Measurements from ENCODE around the gene SMIM21.

Gene SMIM21

DNA sequence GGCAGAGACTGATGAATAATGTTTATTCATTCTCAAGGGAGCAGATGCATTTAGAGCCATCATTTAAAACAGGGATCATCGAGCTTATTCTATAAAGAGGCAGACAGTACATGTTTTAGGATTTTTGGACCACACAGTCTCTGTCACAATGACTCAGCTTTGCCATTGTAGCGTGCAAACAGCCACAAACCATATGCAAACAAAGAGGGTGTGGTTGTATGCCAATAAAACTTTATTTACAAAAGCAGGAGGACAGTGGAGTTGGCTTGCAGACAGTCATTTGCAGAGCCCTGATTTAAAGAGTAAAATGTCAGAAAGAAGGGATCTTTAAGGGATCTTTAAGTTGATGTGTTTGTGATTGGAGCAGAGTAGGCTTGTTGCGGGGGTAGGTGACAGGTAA, 51.5 kb downstream of the SMIM21 start:
- peak; percentile 25 for DNase-seq

DNA sequence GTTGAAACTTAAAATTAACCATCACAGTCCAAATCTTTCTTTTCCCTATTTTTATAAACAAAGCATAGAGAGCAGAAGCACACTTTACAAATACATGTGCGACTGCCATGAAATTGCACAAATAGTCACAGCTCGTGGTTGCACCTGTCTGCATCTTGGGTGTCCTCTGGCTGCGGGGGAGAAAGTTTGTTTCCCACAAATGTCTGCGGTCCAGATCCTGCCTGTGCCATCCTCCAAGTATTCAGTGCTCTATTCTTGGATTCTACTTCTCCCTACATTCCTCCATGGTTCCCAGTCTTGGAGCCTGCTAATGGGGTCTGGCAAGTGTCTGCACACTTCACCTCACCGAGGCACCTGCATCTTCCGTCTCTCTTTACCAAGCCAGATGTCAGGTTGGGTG, 52.2 kb downstream of the SMIM21 start:
- DNase-seq, result no peak

DNA sequence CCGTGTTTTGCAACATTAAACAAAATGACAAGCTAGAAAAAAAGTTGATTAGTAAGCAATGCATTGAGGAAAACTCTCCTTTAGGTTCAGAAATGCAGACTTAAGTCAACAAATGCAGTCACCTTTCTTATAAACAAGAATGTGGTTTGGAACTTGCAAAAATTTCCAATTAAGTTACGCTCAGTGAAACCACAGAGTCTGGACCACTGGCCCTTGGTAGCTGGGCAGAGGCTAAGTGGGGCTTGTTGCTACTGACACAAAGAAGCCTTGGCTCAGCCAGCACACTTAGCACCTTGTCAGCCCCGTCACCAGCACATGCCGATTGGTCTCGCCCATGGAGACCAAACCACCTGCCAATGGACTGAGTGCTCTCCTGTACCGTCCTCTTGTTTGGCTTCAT, 53.0 kb downstream of the SMIM21 start:
- no peak for DNase-seq

- no peak for DNase-seq
Observed at GRCh38 chr18:75369026-75369721, 58.3 kb downstream of the SMIM21 start.

DNA sequence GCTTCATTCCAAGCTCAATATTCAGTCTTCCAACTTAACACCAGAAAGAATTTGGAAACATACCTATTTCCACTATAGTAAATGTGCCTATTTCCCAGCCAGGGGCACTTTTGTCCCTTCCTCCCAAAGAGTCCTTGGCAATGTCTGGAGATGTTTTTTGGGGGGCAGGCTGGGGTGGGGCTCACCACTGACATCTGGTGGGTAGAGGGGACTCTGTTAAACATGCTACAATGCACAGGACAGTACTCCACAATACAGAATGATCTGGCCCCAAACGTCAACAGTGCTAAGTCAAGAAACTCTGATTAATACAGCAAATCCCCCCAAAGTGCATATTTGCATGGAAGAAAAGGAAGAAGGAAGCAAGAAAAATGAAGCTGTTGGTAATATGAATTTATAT, 61.7 kb downstream of the SMIM21 start:
- DNase-seq, result no peak

DNA sequence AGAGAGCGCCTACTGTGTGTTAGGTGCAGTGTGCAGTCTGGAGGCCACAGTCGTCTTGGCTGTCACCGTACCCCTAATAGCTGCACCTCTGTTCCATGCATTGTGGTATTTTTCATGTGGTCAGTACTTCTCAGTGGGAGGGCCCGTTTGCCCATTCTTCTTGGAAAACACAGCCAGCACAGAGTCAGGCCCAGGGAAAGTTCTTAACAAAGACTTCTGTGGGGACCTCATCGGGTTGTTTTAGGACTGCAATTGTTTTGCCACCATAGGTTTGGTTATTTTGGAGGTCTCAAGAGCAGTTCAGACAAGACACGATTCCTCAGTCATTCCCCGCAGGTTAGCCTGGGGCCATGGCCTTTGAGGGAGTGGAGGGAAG, 62.3 kb downstream of the SMIM21 start:
- no peak for DNase-seq

DNA sequence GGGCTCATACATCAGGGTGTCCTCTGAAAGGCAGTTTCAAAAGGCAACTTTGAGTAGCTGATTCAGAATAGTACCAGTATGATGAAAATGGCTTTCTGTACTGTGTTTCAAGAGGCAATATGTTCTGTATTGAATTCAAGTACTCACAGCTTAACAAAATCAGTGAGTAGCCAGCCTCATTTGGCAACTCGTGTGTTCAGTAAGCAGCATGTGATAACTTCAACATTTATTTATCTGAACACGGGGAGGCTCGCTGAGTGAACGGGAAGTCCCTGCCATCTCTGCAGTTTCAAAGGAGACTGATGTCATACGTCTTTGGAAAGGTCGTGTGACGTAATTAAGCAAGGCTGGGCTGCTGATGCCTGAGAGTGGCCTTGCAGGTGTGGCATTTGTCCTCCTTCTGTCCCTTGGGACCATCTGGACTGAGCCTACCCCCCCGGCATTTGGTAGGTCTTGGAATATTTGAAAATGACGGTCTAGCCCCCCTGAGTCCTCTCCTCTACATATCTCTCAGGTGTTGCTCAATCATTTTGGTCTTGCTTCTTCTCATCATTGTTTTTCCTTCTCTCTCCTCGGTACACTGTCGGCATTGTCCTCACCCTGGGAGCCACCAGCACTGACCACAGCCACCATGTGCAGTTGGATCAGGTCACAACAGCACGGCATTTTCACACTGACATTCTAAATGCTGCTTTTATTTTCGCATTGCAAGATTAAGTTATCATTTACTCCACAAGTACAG, 62.8 kb downstream of the SMIM21 start:
- no peak for DNase-seq

DNA sequence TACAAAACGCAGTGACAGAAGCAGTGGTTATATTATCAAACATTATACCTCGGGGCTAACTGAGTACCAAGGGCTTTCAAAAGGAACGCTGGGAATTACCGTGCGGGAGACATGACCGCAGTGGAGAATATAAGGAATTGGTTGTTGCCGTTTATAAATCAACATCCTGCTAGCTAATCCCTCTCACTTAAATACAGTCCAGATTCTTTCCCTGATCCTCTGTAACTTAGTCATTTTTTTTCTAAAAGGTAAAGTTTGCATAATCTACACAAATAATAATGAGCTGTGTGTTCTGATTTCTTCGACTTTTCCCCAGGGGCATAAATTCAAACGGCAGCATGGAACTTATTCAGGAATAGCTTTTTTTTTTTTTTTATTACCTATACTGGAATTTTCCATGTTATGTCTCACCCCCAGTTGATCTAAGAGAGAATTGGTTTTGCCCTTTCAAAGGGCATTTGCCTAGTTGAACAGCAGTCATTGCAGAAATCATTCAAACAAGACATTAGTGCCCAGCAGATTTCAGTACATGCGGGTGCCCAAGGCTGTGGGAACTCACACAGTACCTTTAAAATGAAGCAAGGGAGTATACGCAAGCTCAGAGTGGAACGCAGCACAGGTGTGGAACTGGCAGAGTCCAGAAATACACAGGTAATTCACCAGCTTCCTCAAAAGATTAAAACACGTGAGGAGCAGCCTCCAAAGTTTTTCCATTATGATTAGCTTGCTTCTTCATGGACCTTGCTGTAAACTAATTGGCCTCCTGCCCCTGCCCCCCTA, 63.9 kb downstream of the SMIM21 start:
- no peak for DNase-seq

DNA sequence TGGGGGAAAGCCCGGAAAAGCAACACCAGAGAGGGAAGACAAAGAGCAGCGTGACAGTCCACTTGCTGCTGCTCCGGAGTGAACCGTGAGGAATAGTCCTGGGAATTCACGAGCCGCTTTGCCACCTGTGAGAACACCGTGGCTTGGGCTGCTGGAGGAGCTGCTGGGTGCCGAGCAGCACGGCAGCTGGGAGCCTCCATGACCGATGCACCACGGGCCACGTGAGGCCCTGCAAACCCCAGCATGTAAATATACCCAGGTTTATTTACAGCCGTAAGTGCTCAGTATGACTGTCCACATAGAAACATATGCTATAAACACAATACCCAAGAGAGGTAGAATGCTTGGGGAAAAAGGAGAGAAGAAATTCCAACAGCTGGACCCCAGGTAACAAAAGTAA, 65.1 kb downstream of the SMIM21 start:
- no peak for DNase-seq

GRCh38 chr18:75360941-75361340, 66.6 kb downstream of the SMIM21 start:
- no peak for DNase-seq

GRCh38 chr18:75360215-75360614, 67.3 kb downstream of the SMIM21 start:
- DNase-seq, result peak; percentile 49

All from fibroblast of skin of scalp (primary cell).